Astrocyte (in vitro differentiated cells and primary cell): ENCODE measurements around the gene PAF1. TPM values are rescaled to one million over a fixed set of nuclear protein-coding genes. Genes with fewer than 3 reads are reported as not detected.

Experiments
- DNase-seq: peaks from one replicate; pipeline ENCODE4 v3.0.0-alpha.2; 2010; ENCODE audit warnings: low read depth
- FAIRE-seq: peaks from 2 replicates; lab custom pipeline; 2011; peaks lifted over from hg19 to GRCh38; lab: Jason Lieb, UNC
- H2AFZ ChIP-seq: 2 replicates; pipeline ENCODE4 v1.6.0; 2012; ENCODE audit warnings: low read depth, low read length, inconsistent platforms
- H3K27ac ChIP-seq: 2 replicates; pipeline ENCODE4 v1.5.1; 2011; ENCODE audit warnings: low read depth, low read length, inconsistent platforms
- H3K27me3 ChIP-seq: 2 replicates; pipeline ENCODE4 v1.6.0; 2011; ENCODE audit warnings: low read length, inconsistent platforms; ENCODE audit not compliant: insufficient read depth
- H3K36me3 ChIP-seq: 2 replicates; pipeline ENCODE4 v1.5.1; 2011; ENCODE audit warnings: low read length, inconsistent platforms; ENCODE audit not compliant: insufficient read depth
- H3K4me1 ChIP-seq: 2 replicates; pipeline ENCODE4 v1.5.1; 2011; ENCODE audit warnings: low read length, inconsistent platforms; ENCODE audit not compliant: insufficient read depth
- H3K4me2 ChIP-seq: 2 replicates; pipeline ENCODE4 v1.6.0; 2012; ENCODE audit warnings: low read length, inconsistent platforms
- H3K4me3 ChIP-seq: 2 replicates; pipeline ENCODE4 v1.5.1; 2011; ENCODE audit warnings: low read depth, mild to moderate bottlenecking, low read length, inconsistent platforms; ENCODE audit not compliant: insufficient read depth
- H3K79me2 ChIP-seq: 2 replicates; pipeline ENCODE4 v1.6.0; 2012; ENCODE audit warnings: mild to moderate bottlenecking, low read length, inconsistent platforms; ENCODE audit not compliant: insufficient read depth
- H3K9ac ChIP-seq: 2 replicates; pipeline ENCODE4 v1.6.0; 2012; ENCODE audit warnings: mild to moderate bottlenecking, low read length, inconsistent platforms
- H3K9me3 ChIP-seq: 2 replicates; pipeline ENCODE4 v1.5.1; 2012; ENCODE audit warnings: low read depth, mild to moderate bottlenecking, low read length, inconsistent platforms; ENCODE audit not compliant: insufficient read depth
- H4K20me1 ChIP-seq: 2 replicates; pipeline ENCODE4 v1.6.0; 2012; ENCODE audit warnings: low read length, inconsistent platforms; ENCODE audit not compliant: insufficient read depth
- H3K27ac Mint-ChIP-seq: one replicate; pipeline ENCODE4 v1.8.0; 2021; ENCODE audit warnings: mild to moderate bottlenecking, mixed read lengths; ENCODE audit not compliant: unreplicated experiment
- H3K27me3 Mint-ChIP-seq: one replicate; pipeline ENCODE4 v1.8.0; 2021; ENCODE audit warnings: low read depth, mixed read lengths; ENCODE audit not compliant: unreplicated experiment
- H3K36me3 Mint-ChIP-seq: one replicate; pipeline ENCODE4 v1.8.0; 2021; ENCODE audit warnings: low read depth, mixed read lengths; ENCODE audit not compliant: unreplicated experiment
- H3K4me1 Mint-ChIP-seq: one replicate; pipeline ENCODE4 v1.8.0; 2021; ENCODE audit warnings: low read depth, mixed read lengths; ENCODE audit not compliant: unreplicated experiment
- H3K4me3 Mint-ChIP-seq: one replicate; pipeline ENCODE4 v1.8.0; 2021; ENCODE audit warnings: mild to moderate bottlenecking, moderate library complexity, mixed read lengths; ENCODE audit not compliant: unreplicated experiment
- H3K9me3 Mint-ChIP-seq: one replicate; pipeline ENCODE4 v1.8.0; 2021; ENCODE audit warnings: mild to moderate bottlenecking, mixed read lengths; ENCODE audit not compliant: unreplicated experiment
- EZH2 ChIP-seq: IDR thresholded peaks from 2 replicates; pipeline ENCODE4 v1.6.1; 2012; ENCODE audit warnings: mild to moderate bottlenecking, low read length, inconsistent platforms; ENCODE audit not compliant: insufficient read depth
- total RNA-seq: library from RNA; stranded (reverse); gene quantifications from 2 replicates; pipeline ENCODE4 v1.2.1, GENCODE V29; 2021
- TF ChIP-seq, protein P1 (sequence below): IDR thresholded peaks from 2 replicates; pipeline ENCODE4 v1.5.1; 2011; ENCODE audit warnings: low read depth, mild to moderate bottlenecking, inconsistent platforms, low read length, moderate library complexity; ENCODE audit not compliant: insufficient read depth

PAF1 gene
- total RNA-seq, 1 donor from 2014 or later: 43.2 TPM

DNA sequence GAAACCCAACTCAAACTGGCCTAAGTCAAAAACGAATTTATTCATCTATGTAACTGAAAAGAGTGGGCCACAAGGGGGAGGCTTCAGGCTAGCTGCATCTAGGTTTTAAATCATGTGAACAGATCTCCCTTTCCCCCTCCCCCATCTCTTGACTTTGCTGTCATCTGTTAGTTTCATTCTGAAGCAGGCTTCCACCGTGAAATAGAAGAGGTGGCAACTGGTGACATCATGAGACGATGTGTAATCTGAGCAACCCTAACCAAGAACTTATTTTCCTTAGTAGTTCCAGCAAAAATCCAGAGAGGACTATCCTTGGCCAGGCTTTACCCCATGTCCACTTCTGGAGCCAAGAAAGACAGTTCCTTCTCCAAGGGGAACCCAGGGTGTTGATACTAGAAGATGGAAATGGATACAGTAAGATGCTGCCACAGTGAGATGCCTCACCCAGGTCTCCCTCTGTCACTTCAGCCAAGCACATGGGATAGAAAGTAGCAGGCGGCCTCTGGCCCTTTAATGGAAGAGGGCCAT lies 39.3 kb downstream of the PAF1 start:
- Histone ChIP-seq H3K9ac (no peak overlapping the region), H2AFZ (no peak overlapping the region), H3K4me3 (no peak overlapping the region), H3K36me3 (peaks cover 34% of the 10 kb centered on the region), H3K9me3 (no peaks in the 10 kb centered on the region), H3K4me2 (no peak overlapping the region), H4K20me1 (peaks cover 70% of the 10 kb centered on the region), H3K79me2 (peaks cover 63% of the 10 kb centered on the region), H3K4me1 (peaks cover 15% of the 10 kb centered on the region), H3K27me3 (no peaks in the 10 kb centered on the region), H3K27ac (no peak overlapping the region)
- TF ChIP-seq, protein P1, sequence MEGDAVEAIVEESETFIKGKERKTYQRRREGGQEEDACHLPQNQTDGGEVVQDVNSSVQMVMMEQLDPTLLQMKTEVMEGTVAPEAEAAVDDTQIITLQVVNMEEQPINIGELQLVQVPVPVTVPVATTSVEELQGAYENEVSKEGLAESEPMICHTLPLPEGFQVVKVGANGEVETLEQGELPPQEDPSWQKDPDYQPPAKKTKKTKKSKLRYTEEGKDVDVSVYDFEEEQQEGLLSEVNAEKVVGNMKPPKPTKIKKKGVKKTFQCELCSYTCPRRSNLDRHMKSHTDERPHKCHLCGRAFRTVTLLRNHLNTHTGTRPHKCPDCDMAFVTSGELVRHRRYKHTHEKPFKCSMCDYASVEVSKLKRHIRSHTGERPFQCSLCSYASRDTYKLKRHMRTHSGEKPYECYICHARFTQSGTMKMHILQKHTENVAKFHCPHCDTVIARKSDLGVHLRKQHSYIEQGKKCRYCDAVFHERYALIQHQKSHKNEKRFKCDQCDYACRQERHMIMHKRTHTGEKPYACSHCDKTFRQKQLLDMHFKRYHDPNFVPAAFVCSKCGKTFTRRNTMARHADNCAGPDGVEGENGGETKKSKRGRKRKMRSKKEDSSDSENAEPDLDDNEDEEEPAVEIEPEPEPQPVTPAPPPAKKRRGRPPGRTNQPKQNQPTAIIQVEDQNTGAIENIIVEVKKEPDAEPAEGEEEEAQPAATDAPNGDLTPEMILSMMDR: no peak
- TF ChIP-seq EZH2: no peak
- Mint-ChIP-seq H3K27me3 (no peaks in the 10 kb centered on the region), H3K4me3 (no peak overlapping the region), H3K36me3 (peaks cover 25% of the 10 kb centered on the region), H3K27ac (no peak overlapping the region), H3K9me3 (no peaks in the 10 kb centered on the region), H3K4me1 (peaks cover 14% of the 10 kb centered on the region)
- no peak for DNase-seq
- FAIRE-seq: peak; percentile 13

DNA sequence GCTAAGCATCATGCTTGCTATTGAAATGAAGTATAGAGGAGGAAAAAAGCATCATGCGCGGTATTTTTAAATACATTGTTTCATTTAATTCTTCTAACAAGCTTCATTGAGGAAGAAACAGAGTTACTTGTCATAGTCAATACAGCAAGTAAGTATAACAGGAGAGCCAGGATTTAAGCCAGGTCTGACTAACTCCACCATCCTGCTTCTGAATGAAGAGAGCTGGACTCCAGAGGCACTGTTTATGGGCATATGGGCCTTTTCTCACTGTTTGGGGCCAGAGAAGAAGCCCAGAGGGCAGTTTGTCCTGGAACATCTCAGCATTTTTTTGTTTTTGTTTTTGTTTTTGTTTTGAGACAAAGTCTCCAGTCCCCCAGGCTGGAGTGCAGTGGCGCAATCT lies 40.8 kb downstream of the PAF1 start:
- H3K4me3 Mint-ChIP-seq: no peak overlapping the region
- H3K27ac Mint-ChIP-seq: no peak overlapping the region
- peaks cover 15% of the 10 kb centered on the region for H3K4me1 Mint-ChIP-seq
- peaks cover 15% of the 10 kb centered on the region for H3K4me1 ChIP-seq
- H4K20me1 ChIP-seq: peaks cover 76% of the 10 kb centered on the region
- no peak overlapping the region for H3K27ac ChIP-seq
- no peaks in the 10 kb centered on the region for H3K27me3 Mint-ChIP-seq
- H3K4me3 ChIP-seq: no peak overlapping the region
- H3K9me3 ChIP-seq: no peaks in the 10 kb centered on the region
- H3K79me2 ChIP-seq: peaks cover 77% of the 10 kb centered on the region
- no peak for DNase-seq
- no peak overlapping the region for H2AFZ ChIP-seq
- no peak overlapping the region for H3K4me2 ChIP-seq
- H3K36me3 ChIP-seq: peaks cover 26% of the 10 kb centered on the region
- no peaks in the 10 kb centered on the region for H3K9me3 Mint-ChIP-seq
- FAIRE-seq: no peak
- TF ChIP-seq, protein P1: no peak
- no peak for TF ChIP-seq EZH2
- no peak overlapping the region for H3K9ac ChIP-seq
- no peaks in the 10 kb centered on the region for H3K27me3 ChIP-seq
- peaks cover 17% of the 10 kb centered on the region for H3K36me3 Mint-ChIP-seq

DNA sequence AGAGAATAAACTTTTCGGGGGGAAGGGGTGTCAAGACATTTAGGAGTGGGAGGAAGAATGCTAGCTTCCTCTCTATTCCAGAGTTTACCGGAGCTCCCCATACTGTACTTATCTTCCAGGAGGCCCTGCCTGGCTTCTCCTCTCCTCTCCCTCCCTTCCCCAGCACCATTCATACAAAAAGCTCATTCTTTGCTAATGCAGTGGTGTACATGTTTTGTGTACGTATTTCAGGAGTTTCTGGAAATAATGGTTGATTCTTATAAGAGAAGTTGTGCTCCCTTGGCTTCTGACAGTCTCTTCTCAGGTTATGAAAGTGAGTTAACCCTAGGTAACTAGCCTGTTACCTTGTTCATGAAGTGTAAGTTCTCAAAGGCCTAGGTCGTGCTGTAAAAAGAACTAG lies 41.6 kb downstream of the PAF1 start:
- Histone ChIP-seq H3K27ac (no peak overlapping the region), H3K4me2 (no peak overlapping the region), H3K79me2 (peaks cover 85% of the 10 kb centered on the region), H3K4me1 (peaks cover 19% of the 10 kb centered on the region), H2AFZ (no peak overlapping the region), H3K27me3 (no peaks in the 10 kb centered on the region), H4K20me1 (peaks cover 84% of the 10 kb centered on the region), H3K36me3 (peaks cover 23% of the 10 kb centered on the region), H3K9me3 (no peaks in the 10 kb centered on the region), H3K4me3 (no peak overlapping the region), H3K9ac (no peak overlapping the region)
- Mint-ChIP-seq H3K4me1 (peaks cover 19% of the 10 kb centered on the region), H3K9me3 (no peaks in the 10 kb centered on the region), H3K27me3 (no peaks in the 10 kb centered on the region), H3K4me3 (no peak overlapping the region), H3K36me3 (peaks cover 20% of the 10 kb centered on the region), H3K27ac (no peak overlapping the region)
- TF ChIP-seq, protein P1: no peak
- no peak for TF ChIP-seq EZH2
- FAIRE-seq: no peak
- DNase-seq: no peak
